Activated CD8-positive, alpha-beta memory T cell treated with anti-CD3 and anti-CD28 coated beads, Interleukin-2, amount 50 U/mL, for 1 hour (primary cell): Measurements from ENCODE around the gene RMRP.
"Not testable (repeated sequence)": the region's sequence is repeated elsewhere in the genome, so short reads cannot be mapped to it uniquely, and the experiment has no call there.

ENCODE experiments used
- DNase-seq: peaks from one replicate; pipeline ENCODE4 v3.0.0-alpha.2; 2020; ENCODE audit errors: extremely low read depth

Gene RMRP

DNA sequence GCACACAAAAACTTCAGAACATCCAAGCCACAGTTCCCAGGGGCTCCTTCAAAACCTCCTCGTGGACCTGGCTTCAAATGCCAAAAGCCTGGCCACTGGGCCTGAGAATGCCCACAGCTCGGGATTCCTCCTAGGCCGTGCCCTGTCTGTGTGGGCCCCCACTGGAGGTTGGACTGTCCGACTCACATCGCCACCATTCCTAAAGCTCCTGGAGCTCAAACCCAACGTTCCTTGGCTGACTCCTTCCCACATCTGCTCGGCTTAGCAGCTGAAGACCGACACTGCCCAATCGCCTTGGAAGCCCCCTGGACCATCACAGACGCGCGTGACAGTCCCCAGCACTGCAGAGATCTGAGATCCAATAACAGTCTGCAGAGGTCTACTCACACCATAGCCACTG, 14.8 kb downstream of the RMRP start:
- DNase-seq = no peak

DNA sequence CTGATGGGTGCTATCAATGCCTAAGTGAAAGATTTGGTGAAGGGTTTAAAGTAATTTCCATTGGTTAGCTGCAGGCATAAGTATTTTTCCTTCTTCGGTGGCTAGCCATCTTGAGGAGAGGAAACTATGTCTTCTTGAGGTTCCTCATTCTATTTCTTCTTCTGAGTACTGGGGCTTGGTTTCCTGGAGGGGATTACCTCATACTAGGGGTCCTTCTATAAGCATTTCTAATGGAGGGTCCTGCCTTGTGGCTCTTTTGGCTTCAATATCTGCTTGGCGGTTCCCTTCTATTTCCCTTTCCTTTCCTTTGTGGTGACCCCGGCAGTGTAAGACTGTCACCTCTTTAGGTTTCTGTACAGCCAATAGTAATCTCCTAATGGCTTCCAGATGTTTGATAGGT, 16.3 kb downstream of the RMRP start:
- DNase-seq = not testable (repeated sequence)

DNA sequence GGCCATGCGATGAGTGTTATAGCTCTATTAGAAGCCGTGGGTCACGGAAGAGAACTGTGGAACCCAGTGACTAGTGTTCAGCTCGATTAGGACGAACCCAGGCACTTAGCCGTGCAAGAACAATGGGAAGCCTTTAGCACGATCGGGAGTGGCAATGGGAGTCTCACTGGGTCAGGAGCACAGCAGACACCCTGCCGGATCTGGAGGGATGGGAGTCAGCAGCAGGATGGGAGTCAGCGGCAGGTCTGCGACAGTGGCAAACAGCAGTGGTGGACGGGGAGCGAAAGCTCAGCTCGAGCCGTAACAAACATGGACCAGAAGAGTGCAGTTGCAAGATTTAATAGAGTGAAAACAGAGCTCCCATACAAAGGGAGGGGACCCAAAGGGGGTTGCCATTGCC, 17.4 kb downstream of the RMRP start:
- not testable (repeated sequence) for DNase-seq

GRCh38 chr9:35639631-35640030, 18.2 kb downstream of the RMRP start:
- no peak for DNase-seq

- DNase-seq = not testable (repeated sequence)
These were observed 18.6 kb downstream of the RMRP start for GRCh38 chr9:35639225-35639624.

GRCh38 chr9:35638751-35639150, 19.1 kb downstream of the RMRP start:
- DNase-seq = not testable (repeated sequence)

GRCh38 chr9:35637427-35637955, 20.3 kb downstream of the RMRP start:
- not testable (repeated sequence) for DNase-seq

DNA sequence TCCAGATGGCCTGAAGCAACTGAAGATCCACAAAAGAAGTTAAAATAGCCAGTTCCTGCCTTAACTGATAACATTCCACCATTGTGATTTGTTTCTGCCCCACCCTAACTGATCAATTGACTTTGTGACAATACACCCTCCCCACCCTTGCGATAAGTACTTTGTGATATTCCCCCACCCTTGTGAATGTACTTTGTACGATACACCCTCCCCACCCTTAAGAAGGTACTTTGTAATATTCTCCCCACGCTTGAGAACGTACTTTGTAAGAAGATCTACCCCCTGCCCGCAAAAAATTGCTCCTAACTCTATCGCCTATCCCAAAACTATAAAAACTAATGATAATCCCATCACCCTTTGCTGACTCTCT, 21.0 kb downstream of the RMRP start:
- DNase-seq = not testable (repeated sequence)

GRCh38 chr9:35636135-35636876, 21.5 kb downstream of the RMRP start:
- no peak for DNase-seq

DNA sequence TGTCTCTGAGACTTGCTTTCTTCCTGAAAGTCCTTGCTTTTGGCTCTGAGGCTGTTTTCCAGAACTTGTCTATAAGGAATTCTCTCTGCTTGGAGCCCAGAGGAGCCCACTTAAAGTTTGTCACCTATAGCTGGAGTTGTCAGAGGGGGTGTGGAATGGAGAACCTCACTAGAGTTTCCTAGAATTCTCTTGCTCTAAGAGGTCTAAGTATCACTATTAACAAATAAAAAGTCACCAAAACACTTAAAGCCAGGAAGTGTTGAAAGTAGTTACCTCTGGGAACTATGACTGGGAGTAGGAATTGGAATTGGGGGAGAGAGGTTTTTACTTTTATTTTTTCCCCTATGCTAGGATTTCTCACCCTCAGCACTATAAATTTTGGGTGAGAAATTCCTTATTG, 22.1 kb downstream of the RMRP start:
- DNase-seq = no peak

- DNase-seq = no peak
These were observed 28.2 kb downstream of the RMRP start for GRCh38 chr9:35629597-35629996.

GRCh38 chr9:35628389-35628991, 29.3 kb downstream of the RMRP start:
- no peak for DNase-seq

GRCh38 chr9:35627575-35627974, 30.2 kb downstream of the RMRP start:
- no peak for DNase-seq

GRCh38 chr9:35619800-35620158, 38.0 kb downstream of the RMRP start:
- no peak for DNase-seq

DNA sequence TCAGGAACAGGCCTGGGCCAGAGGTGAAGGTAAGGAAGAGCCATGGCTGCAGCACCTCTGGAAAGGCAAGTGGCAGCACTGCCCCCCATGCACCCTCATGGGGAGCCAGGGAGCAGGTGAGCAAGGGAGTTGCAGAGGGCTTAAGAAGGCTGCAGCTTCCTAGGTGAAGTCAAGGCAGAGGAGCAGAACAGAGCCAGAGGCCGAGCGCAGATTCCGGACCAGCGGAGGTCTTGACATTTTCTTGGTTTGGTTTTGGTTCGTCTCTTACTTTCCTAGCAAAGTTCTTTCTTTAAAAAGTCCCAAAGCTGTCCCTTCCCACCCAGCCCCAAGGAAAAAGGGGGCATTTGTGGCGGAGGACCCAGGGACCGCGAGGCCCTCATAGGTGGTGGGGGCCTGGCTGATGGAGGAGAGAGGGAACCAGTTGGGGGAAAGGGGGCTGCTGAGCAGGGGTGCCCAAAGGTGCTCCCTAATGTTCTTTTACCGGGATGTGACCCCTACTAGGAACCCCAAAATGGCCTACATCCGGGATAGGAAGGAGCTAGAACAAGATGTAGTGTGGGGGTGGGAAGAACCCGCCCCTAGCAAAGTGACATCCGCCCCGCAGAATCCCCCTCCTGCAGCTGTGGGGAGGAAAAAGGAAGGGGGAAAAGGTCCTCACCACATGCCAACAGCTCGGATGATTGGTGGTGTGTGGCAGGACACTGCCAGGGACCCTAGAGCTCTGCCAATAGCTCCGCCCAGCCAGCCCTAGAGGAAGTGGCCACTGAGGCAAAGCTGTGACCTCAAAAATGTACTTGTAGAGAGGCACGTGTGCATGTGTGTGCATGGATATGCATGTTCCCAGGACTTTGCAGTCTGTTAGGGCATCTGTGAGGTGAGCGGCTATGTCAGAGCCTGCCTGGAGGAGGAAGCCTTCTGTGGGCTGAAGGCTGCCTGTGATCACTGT, 38.7 kb downstream of the RMRP start:
- DNase-seq = no peak

- no peak for DNase-seq
These were observed 39.5 kb downstream of the RMRP start, which contains the start of gene CD72 for GRCh38 chr9:35618325-35618727. Gene CD72, minus strand, starts transcription at chr9:35618413. Its CDS starts 110 bp downstream, at chr9:35618303.

DNA sequence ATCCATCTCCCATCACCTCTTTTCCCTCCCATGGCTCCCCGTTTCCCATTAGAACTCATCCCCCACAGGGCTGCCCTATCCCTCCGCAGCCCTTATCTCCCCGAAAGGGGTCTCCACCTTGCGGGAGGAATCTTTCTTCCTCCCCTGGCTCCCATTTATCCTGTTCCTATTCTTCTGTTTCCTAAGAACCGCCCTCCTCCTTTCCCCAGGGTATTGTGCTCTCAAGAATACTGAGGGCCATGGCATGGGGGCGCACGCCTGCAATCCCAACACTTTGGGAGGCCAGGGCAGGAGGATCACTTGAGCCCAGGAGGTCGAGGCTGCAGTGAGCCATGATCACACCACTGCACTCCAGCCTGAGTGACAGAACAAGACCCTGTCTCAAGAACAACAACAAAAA, 40.3 kb downstream of the RMRP start:
- no peak for DNase-seq

GRCh38 chr9:35616681-35617459, 40.9 kb downstream of the RMRP start:
- peak; percentile 45 for DNase-seq

GRCh38 chr9:35615981-35616680, 41.7 kb downstream of the RMRP start:
- no peak for DNase-seq

DNA sequence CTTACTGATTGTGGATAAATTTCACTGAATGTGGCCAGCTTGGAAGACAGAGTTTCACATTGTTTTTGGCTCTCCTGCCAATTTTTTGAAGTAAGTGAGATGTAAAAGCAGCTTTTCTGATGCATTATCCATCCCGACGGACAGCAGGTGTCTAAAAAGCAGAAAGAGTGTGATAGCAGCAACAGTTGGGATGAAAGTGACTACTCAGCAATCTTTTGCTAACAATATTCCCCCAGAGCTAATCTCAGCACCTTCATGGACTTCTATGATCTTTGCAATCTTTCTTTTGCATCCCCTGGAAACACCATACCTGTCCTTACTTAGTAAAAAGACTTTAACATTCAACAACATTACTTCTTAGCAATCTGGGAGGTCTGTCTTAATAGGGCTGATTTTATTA, 45.0 kb downstream of the RMRP start:
- DNase-seq = no peak

DNA sequence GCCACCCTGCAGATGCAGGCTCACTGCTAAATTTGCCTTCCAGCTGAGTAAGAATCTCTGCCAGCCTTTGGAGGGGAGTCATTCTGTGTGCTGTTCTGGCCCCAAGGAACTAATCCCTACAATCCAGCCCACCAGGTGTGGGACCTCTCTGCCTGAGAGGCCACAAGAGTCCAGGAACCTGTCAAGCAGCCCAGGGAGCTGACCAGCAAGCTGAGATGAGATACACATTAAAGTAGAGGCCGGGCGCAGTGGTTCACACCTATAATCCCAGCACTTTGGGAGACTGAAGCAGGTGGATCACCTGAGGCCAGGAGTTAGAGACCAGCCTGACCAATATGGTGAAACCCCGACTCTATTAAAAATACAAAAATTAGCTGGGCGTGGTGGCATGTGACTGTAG, 45.8 kb downstream of the RMRP start:
- not testable (repeated sequence) for DNase-seq
